MG63 (cell line): ENCODE measurements around the gene FAM13C. TPM values are rescaled to one million over a fixed set of nuclear protein-coding genes. Genes with fewer than 3 reads are reported as not detected.
A peak's percentile ranks its signal among the peaks of the same experiment; 100 is the strongest.

ENCODE experiments used
- DNase-seq: peaks from one replicate; pipeline ENCODE4 v3.0.0-alpha.2; 2020
- H3K27me3 ChIP-seq: fragments of 250-450 bp; sonication (Bioruptor Pico); 2 replicates; pipeline ENCODE4 v1.5.1; 2020; ENCODE audit warnings: mild to moderate bottlenecking, moderate library complexity
- H3K36me3 ChIP-seq: fragments of 250-450 bp; sonication (Bioruptor Pico); 2 replicates; pipeline ENCODE4 v1.5.1; 2020; ENCODE audit warnings: mild to moderate bottlenecking, moderate library complexity
- H3K4me3 ChIP-seq: fragments of 250-450 bp; sonication (Bioruptor Pico); 2 replicates; pipeline ENCODE4 v1.5.1; 2020; ENCODE audit warnings: mild to moderate bottlenecking, moderate library complexity
- H3K9me3 ChIP-seq: fragments of 250-450 bp; sonication (Bioruptor Pico); 2 replicates; pipeline ENCODE4 v1.5.1; 2020; ENCODE audit warnings: mild to moderate bottlenecking, moderate library complexity
- total RNA-seq: library from RNA; depleted of rRNA; stranded (reverse); fragments of >200 nt; shearing (Covaris generic); gene quantifications from 2 replicates; pipeline ENCODE4 v1.2.3, GENCODE V29; 2014; ENCODE audit warnings: low replicate concordance

Gene FAM13C
- total RNA-seq, 1 experiment from 2014 or later, result 0.16 TPM

- no peak for DNase-seq
- no peaks in the 10 kb centered on the region for H3K27me3 ChIP-seq
- no peaks in the 10 kb centered on the region for H3K9me3 ChIP-seq
- no peak overlapping the region for H3K4me3 ChIP-seq
- no peaks in the 10 kb centered on the region for H3K36me3 ChIP-seq
Measured at GRCh38 chr10:59302381-59302780, 60.0 kb downstream of the FAM13C start.

GRCh38 chr10:59301067-59301754, 61.1 kb downstream of the FAM13C start:
- DNase-seq, result no peak
- no peaks in the 10 kb centered on the region for H3K36me3 ChIP-seq

GRCh38 chr10:59300386-59300785, 62.0 kb downstream of the FAM13C start:
- DNase-seq, result no peak
- Histone ChIP-seq H3K27me3 (no peaks in the 10 kb centered on the region), H3K4me3 (no peak overlapping the region), H3K36me3 (no peaks in the 10 kb centered on the region), H3K9me3 (no peaks in the 10 kb centered on the region)

More at GRCh38 chr10:59301067-59301754, 61.1 kb downstream of the FAM13C start:
- Histone ChIP-seq H3K4me3 (no peak overlapping the region), H3K9me3 (no peaks in the 10 kb centered on the region), H3K27me3 (no peaks in the 10 kb centered on the region)

- no peak for DNase-seq
- no peak overlapping the region for H3K4me3 ChIP-seq
Measured at GRCh38 chr10:59299933-59300332, 62.4 kb downstream of the FAM13C start.

GRCh38 chr10:59290448-59290847, 71.9 kb downstream of the FAM13C start:
- Histone ChIP-seq H3K36me3 (no peaks in the 10 kb centered on the region), H3K4me3 (no peak overlapping the region), H3K27me3 (no peaks in the 10 kb centered on the region), H3K9me3 (no peaks in the 10 kb centered on the region)
- no peak for DNase-seq

More at GRCh38 chr10:59299933-59300332, 62.4 kb downstream of the FAM13C start:
- Histone ChIP-seq H3K27me3 (no peaks in the 10 kb centered on the region), H3K9me3 (no peaks in the 10 kb centered on the region), H3K36me3 (no peaks in the 10 kb centered on the region)

GRCh38 chr10:59289853-59290252, 72.5 kb downstream of the FAM13C start:
- Histone ChIP-seq H3K27me3 (no peaks in the 10 kb centered on the region), H3K9me3 (no peaks in the 10 kb centered on the region), H3K36me3 (no peaks in the 10 kb centered on the region), H3K4me3 (no peak overlapping the region)
- no peak for DNase-seq

GRCh38 chr10:59287587-59288255, 74.6 kb downstream of the FAM13C start:
- no peaks in the 10 kb centered on the region for H3K9me3 ChIP-seq
- no peak for DNase-seq
- no peaks in the 10 kb centered on the region for H3K27me3 ChIP-seq
- H3K36me3 ChIP-seq, result no peaks in the 10 kb centered on the region
- no peak overlapping the region for H3K4me3 ChIP-seq

- no peaks in the 10 kb centered on the region for H3K9me3 ChIP-seq
Measured at GRCh38 chr10:59285848-59286247, 76.5 kb downstream of the FAM13C start.

GRCh38 chr10:59285073-59285472, 77.3 kb downstream of the FAM13C start:
- H3K27me3 ChIP-seq, result no peaks in the 10 kb centered on the region
- no peak overlapping the region for H3K4me3 ChIP-seq
- H3K9me3 ChIP-seq, result no peaks in the 10 kb centered on the region
- no peak for DNase-seq
- no peaks in the 10 kb centered on the region for H3K36me3 ChIP-seq

More at GRCh38 chr10:59285848-59286247, 76.5 kb downstream of the FAM13C start:
- Histone ChIP-seq H3K36me3 (no peaks in the 10 kb centered on the region), H3K4me3 (no peak overlapping the region), H3K27me3 (no peaks in the 10 kb centered on the region)
- no peak for DNase-seq

GRCh38 chr10:59284118-59284975, 78.0 kb downstream of the FAM13C start:
- no peaks in the 10 kb centered on the region for H3K36me3 ChIP-seq
- DNase-seq, result peak; percentile 3
- no peak overlapping the region for H3K4me3 ChIP-seq

GRCh38 chr10:59283456-59284091, 78.8 kb downstream of the FAM13C start:
- Histone ChIP-seq H3K9me3 (no peaks in the 10 kb centered on the region), H3K4me3 (no peak overlapping the region), H3K27me3 (no peaks in the 10 kb centered on the region), H3K36me3 (no peaks in the 10 kb centered on the region)
- peak; percentile 2 for DNase-seq

More at GRCh38 chr10:59284118-59284975, 78.0 kb downstream of the FAM13C start:
- Histone ChIP-seq H3K27me3 (no peaks in the 10 kb centered on the region), H3K9me3 (no peaks in the 10 kb centered on the region)

GRCh38 chr10:59281861-59282260, 80.5 kb downstream of the FAM13C start:
- H3K36me3 ChIP-seq, result no peaks in the 10 kb centered on the region
- DNase-seq, result no peak
- H3K4me3 ChIP-seq, result no peak overlapping the region
- no peaks in the 10 kb centered on the region for H3K27me3 ChIP-seq
- no peaks in the 10 kb centered on the region for H3K9me3 ChIP-seq

GRCh38 chr10:59279991-59280505, 82.3 kb downstream of the FAM13C start:
- Histone ChIP-seq H3K36me3 (no peaks in the 10 kb centered on the region), H3K27me3 (no peaks in the 10 kb centered on the region; the same call in 1 of the 2 replicates), H3K4me3 (no peak overlapping the region), H3K9me3 (no peaks in the 10 kb centered on the region)
- no peak for DNase-seq

GRCh38 chr10:59279476-59279875, 82.9 kb downstream of the FAM13C start:
- no peaks in the 10 kb centered on the region for H3K9me3 ChIP-seq
- H3K27me3 ChIP-seq, result no peaks in the 10 kb centered on the region; the same call in 1 of the 2 replicates
- no peaks in the 10 kb centered on the region for H3K36me3 ChIP-seq
- DNase-seq, result no peak
- H3K4me3 ChIP-seq, result no peak overlapping the region

- no peak for DNase-seq
- H3K36me3 ChIP-seq, result no peaks in the 10 kb centered on the region
- no peak overlapping the region for H3K4me3 ChIP-seq
- H3K27me3 ChIP-seq, result no peaks in the 10 kb centered on the region; the same call in 1 of the 2 replicates
- H3K9me3 ChIP-seq, result no peaks in the 10 kb centered on the region
Measured at GRCh38 chr10:59276919-59277318, 85.4 kb downstream of the FAM13C start.

GRCh38 chr10:59276133-59276532, 86.2 kb downstream of the FAM13C start:
- Histone ChIP-seq H3K9me3 (no peaks in the 10 kb centered on the region), H3K36me3 (no peaks in the 10 kb centered on the region), H3K4me3 (no peak overlapping the region), H3K27me3 (no peaks in the 10 kb centered on the region; the same call in 1 of the 2 replicates)
- DNase-seq, result no peak
